ENCODE data around the gene NEURL3.

The NEURL3 gene

DNA sequence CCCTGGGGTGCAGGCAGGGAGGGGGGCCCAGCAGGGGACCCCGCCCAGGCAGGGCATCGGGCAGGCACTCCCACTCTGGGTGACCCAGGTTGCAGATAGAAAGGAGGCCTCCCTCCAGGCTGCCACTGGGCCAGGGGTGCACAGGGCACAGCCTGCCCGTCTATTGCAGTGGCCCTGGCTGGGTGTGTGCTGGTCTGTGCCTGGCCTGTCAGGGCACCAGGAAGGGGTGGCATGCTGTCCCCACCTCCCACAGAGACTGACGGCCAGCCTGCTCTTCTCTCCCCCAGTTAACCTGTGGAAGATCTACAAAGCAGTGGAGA is 44.3 kb upstream of the NEURL3 start:
- H3K4me3 ChIP-seq (ENCODE audit: low read depth, low read length), result no peak overlapping the region
- no CpG with 5 or more reads among the region's 4 CpGs for WGBS (ENCODE audit: extremely low coverage, insufficient coverage, insufficient read length)
- H3K79me2 ChIP-seq (ENCODE audit: control insufficient read depth, insufficient read depth, low read length, poor library complexity), result no peaks in the 10 kb centered on the region
- DNase-seq, result no peak
- H2AFZ ChIP-seq (ENCODE audit: insufficient read depth, low read length, poor library complexity), result no peak overlapping the region
- H3K36me3 ChIP-seq (ENCODE audit: control insufficient read depth in 1 of 2, insufficient read depth in 2 of 2, low read length in 2 of 2), result no peaks in the 10 kb centered on the region
- H3K4me1 ChIP-seq (ENCODE audit: control insufficient read depth in 1 of 2, insufficient read depth in 2 of 2, low read length in 2 of 2), result peaks cover 2% of the 10 kb centered on the region in 2 experiments
- H2AK5ac ChIP-seq (ENCODE audit: low read length), result no peak overlapping the region
- H4K8ac ChIP-seq (ENCODE audit: low read depth, low read length), result no peak overlapping the region
- H3K27ac ChIP-seq (ENCODE audit: low read depth, low read length), result no peak overlapping the region
- H3K9ac ChIP-seq (ENCODE audit: low read length), result no peak overlapping the region
- H2BK12ac ChIP-seq (ENCODE audit: low read length), result no peak overlapping the region
- H2BK120ac ChIP-seq (ENCODE audit: insufficient read depth, low read length, poor library complexity), result no peak overlapping the region
- no peak overlapping the region for H4K12ac ChIP-seq (ENCODE audit: low read depth, low read length)
- H4K91ac ChIP-seq (ENCODE audit: low read depth, low read length), result no peak overlapping the region
- no peaks in the 10 kb centered on the region for H3K79me1 ChIP-seq (ENCODE audit: low read length)
- no peak overlapping the region for H3K18ac ChIP-seq (ENCODE audit: low read length)
- no peak overlapping the region for H3K4ac ChIP-seq (ENCODE audit: low read depth, low read length)
- no peak overlapping the region for H3K14ac ChIP-seq (ENCODE audit: low read length)
- H3K9me3 ChIP-seq (ENCODE audit: insufficient read depth, low read depth, low read length), result peaks cover 5% of the 10 kb centered on the region
- no peak overlapping the region for H2BK5ac ChIP-seq (ENCODE audit: low read depth, low read length, poor library complexity)
- H3K23ac ChIP-seq (ENCODE audit: low read length), result no peak overlapping the region
- H3K27me3 ChIP-seq (ENCODE audit: insufficient read depth, low read length), result no peaks in the 10 kb centered on the region
- H3K4me2 ChIP-seq (ENCODE audit: low read length), result no peak overlapping the region

DNA sequence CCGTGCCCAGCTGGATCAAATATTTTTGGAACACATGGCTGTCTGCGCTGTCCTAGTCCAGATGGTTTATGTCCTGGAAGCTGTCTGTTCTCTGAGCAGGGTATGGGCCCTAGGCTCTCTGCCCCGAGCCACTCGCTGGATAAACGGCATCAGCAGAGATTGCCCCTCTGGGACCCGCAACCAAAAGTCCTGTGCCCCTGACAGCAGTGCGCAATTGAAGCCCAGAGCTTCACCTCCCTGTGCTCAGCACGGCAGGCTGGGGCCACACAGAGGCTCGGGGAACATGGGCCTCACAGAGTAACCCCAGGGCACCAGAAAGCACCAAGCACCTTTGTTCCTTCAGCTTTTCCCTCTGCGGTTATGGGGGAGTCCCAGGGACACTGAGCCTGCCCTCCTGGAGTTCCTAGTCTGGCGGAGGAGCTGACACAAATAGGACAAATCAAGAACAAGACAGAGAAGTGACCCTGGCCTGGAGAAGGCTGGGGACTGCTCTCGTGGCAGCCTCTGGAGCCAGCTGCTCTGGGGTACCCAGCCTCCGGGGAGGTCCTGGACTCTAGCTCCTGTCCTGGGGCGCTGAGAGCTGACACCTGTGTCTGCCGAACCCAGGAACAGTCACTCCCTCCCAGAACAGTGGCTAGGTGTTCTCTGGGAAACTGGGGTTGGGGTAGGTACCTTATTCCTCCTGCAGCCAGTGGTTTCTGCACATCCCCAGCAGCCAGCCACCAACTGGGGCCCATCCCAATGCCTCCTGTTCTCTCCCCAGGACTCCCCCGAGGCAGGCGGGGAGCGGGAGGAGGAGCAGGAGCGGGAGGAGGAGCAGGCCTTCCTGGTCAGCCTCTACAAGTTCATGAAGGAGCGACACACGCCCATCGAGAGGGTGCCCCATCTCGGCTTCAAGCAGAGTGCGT is 43.7 kb upstream of the NEURL3 start:
- Histone ChIP-seq H3K4ac (ENCODE audit: low read depth, low read length) (no peak overlapping the region), H4K8ac (ENCODE audit: low read depth, low read length) (no peak overlapping the region), H3K36me3 (ENCODE audit: control insufficient read depth in 1 of 2, insufficient read depth in 2 of 2, low read length in 2 of 2) (no peaks in the 10 kb centered on the region), H3K79me1 (ENCODE audit: low read length) (no peaks in the 10 kb centered on the region), H3K4me3 (ENCODE audit: low read depth, low read length) (no peak overlapping the region), H4K12ac (ENCODE audit: low read depth, low read length) (no peak overlapping the region), H2AK5ac (ENCODE audit: low read length) (no peak overlapping the region), H2BK5ac (ENCODE audit: low read depth, low read length, poor library complexity) (no peak overlapping the region), H3K27ac (ENCODE audit: low read depth, low read length) (no peak overlapping the region), H3K23ac (ENCODE audit: low read length) (no peak overlapping the region), H3K79me2 (ENCODE audit: control insufficient read depth, insufficient read depth, low read length, poor library complexity) (no peaks in the 10 kb centered on the region), H3K14ac (ENCODE audit: low read length) (no peak overlapping the region), H3K9me3 (ENCODE audit: insufficient read depth, low read depth, low read length) (peaks cover 5% of the 10 kb centered on the region), H2AFZ (ENCODE audit: insufficient read depth, low read length, poor library complexity) (no peak overlapping the region), H3K9ac (ENCODE audit: low read length) (no peak overlapping the region), H3K18ac (ENCODE audit: low read length) (no peak overlapping the region), H2BK120ac (ENCODE audit: insufficient read depth, low read length, poor library complexity) (no peak overlapping the region), H3K4me1 (ENCODE audit: control insufficient read depth in 1 of 2, insufficient read depth in 2 of 2, low read length in 2 of 2) (peaks cover 2% of the 10 kb centered on the region in 2 experiments), H2BK12ac (ENCODE audit: low read length) (no peak overlapping the region), H4K91ac (ENCODE audit: low read depth, low read length) (no peak overlapping the region), H3K27me3 (ENCODE audit: insufficient read depth, low read length) (no peaks in the 10 kb centered on the region), H3K4me2 (ENCODE audit: low read length) (no peak overlapping the region)
- no CpG with 5 or more reads among the region's 24 CpGs for WGBS (ENCODE audit: extremely low coverage, insufficient coverage, insufficient read length)
- DNase-seq, result no peak

DNA sequence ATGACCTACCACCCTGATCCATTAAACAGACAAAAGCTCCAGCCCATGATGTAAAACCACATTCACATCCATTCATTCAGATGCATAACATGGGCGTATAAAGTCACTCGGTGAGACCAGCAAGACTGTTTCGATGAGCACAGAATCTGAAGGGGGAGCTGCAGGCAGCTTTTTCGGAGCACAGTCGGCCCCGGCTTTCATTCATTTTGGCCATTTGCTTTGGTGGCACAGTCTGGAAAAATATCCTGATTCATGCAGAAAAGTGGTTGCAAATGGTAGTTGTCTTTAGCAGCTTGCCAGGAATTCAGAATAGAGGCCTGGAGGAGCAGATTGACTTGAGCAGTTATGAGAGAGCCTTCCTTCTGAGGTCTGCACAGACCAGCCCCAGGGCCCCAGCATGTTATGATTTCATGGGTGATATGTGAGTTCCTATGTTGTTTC is 42.6 kb upstream of the NEURL3 start:
- no peak overlapping the region for H2AFZ ChIP-seq (ENCODE audit: insufficient read depth, low read length, poor library complexity)
- no peaks in the 10 kb centered on the region for H3K36me3 ChIP-seq (ENCODE audit: control insufficient read depth in 1 of 2, insufficient read depth in 2 of 2, low read length in 2 of 2)
- H3K14ac ChIP-seq (ENCODE audit: low read length), result no peak overlapping the region
- H3K27ac ChIP-seq (ENCODE audit: low read depth, low read length), result no peak overlapping the region
- H3K27me3 ChIP-seq (ENCODE audit: insufficient read depth, low read length), result no peaks in the 10 kb centered on the region
- no peak overlapping the region for H3K4ac ChIP-seq (ENCODE audit: low read depth, low read length)
- no peak overlapping the region for H3K9ac ChIP-seq (ENCODE audit: low read length)
- peaks cover 5% of the 10 kb centered on the region for H3K9me3 ChIP-seq (ENCODE audit: insufficient read depth, low read depth, low read length)
- no peak overlapping the region for H3K4me2 ChIP-seq (ENCODE audit: low read length)
- H3K79me2 ChIP-seq (ENCODE audit: control insufficient read depth, insufficient read depth, low read length, poor library complexity), result no peaks in the 10 kb centered on the region
- no peak overlapping the region for H2BK12ac ChIP-seq (ENCODE audit: low read length)
- H3K4me1 ChIP-seq (ENCODE audit: control insufficient read depth in 1 of 2, insufficient read depth in 2 of 2, low read length in 2 of 2), result no peaks in the 10 kb centered on the region
- no peaks in the 10 kb centered on the region for H3K79me1 ChIP-seq (ENCODE audit: low read length)
- H4K8ac ChIP-seq (ENCODE audit: low read depth, low read length), result no peak overlapping the region
- H4K91ac ChIP-seq (ENCODE audit: low read depth, low read length), result no peak overlapping the region
- no peak overlapping the region for H2BK120ac ChIP-seq (ENCODE audit: insufficient read depth, low read length, poor library complexity)
- no peak overlapping the region for H3K18ac ChIP-seq (ENCODE audit: low read length)
- no peak overlapping the region for H2AK5ac ChIP-seq (ENCODE audit: low read length)
- no peak overlapping the region for H4K12ac ChIP-seq (ENCODE audit: low read depth, low read length)
- H3K4me3 ChIP-seq (ENCODE audit: low read depth, low read length), result no peak overlapping the region
- no peak overlapping the region for H2BK5ac ChIP-seq (ENCODE audit: low read depth, low read length, poor library complexity)
- H3K23ac ChIP-seq (ENCODE audit: low read length), result no peak overlapping the region
- WGBS (ENCODE audit: extremely low coverage, insufficient coverage, insufficient read length), result no CpG with 5 or more reads among the region's 6 CpGs
- no peak for DNase-seq

DNA sequence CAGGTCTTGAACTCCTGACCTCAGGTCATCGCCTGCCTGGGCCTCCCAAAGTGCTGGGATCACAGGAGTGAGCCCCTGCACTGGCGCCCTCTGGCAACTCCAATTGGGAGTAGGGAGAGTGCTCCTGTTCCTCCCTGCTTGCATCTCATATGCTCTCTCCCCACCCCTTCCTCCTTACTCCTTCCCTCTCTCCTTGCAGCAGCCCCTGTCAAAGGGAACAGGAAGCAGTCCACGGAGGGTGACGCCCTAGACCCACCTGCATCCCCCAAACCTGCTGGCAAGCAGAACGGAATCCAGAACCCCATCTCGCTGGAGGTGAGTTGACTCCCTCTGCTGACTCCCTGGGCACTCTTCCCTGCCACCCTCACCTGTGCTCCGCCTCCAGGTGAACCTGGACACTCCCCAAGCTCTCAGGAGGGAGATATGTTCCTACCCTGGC is 42.1 kb upstream of the NEURL3 start:
- Histone ChIP-seq H3K4ac (ENCODE audit: low read depth, low read length) (no peak overlapping the region), H3K79me1 (ENCODE audit: low read length) (no peaks in the 10 kb centered on the region), H2AFZ (ENCODE audit: insufficient read depth, low read length, poor library complexity) (no peak overlapping the region), H2BK5ac (ENCODE audit: low read depth, low read length, poor library complexity) (no peak overlapping the region), H3K4me2 (ENCODE audit: low read length) (no peak overlapping the region), H3K18ac (ENCODE audit: low read length) (no peak overlapping the region), H3K9me3 (ENCODE audit: insufficient read depth, low read depth, low read length) (peaks cover 5% of the 10 kb centered on the region), H4K8ac (ENCODE audit: low read depth, low read length) (no peak overlapping the region), H3K9ac (ENCODE audit: low read length) (no peak overlapping the region), H2BK12ac (ENCODE audit: low read length) (no peak overlapping the region), H3K27ac (ENCODE audit: low read depth, low read length) (no peak overlapping the region), H2BK120ac (ENCODE audit: insufficient read depth, low read length, poor library complexity) (no peak overlapping the region), H3K4me1 (ENCODE audit: control insufficient read depth in 1 of 2, insufficient read depth in 2 of 2, low read length in 2 of 2) (no peaks in the 10 kb centered on the region), H3K27me3 (ENCODE audit: insufficient read depth, low read length) (no peaks in the 10 kb centered on the region), H3K14ac (ENCODE audit: low read length) (no peak overlapping the region), H4K91ac (ENCODE audit: low read depth, low read length) (no peak overlapping the region), H4K12ac (ENCODE audit: low read depth, low read length) (no peak overlapping the region), H2AK5ac (ENCODE audit: low read length) (no peak overlapping the region), H3K79me2 (ENCODE audit: control insufficient read depth, insufficient read depth, low read length, poor library complexity) (no peaks in the 10 kb centered on the region), H3K36me3 (ENCODE audit: control insufficient read depth in 1 of 2, insufficient read depth in 2 of 2, low read length in 2 of 2) (no peaks in the 10 kb centered on the region), H3K4me3 (ENCODE audit: low read depth, low read length) (no peak overlapping the region), H3K23ac (ENCODE audit: low read length) (peak overlapping the region; percentile 37)
- no peak for DNase-seq
- no CpG with 5 or more reads among the region's 7 CpGs for WGBS (ENCODE audit: extremely low coverage, insufficient coverage, insufficient read length)
